ENCODE data around the gene CACYBP.

- TF ChIP-seq CTCF (IDR thresholded peaks at IDR 0.05) (no peak), POLR2A (IDR thresholded peaks at IDR 0.05) (no peak)
Observed at GRCh38 chr1:174997041-174997440, 2.7 kb upstream of the CACYBP start.
